Muscle layer of colon (tissue), 2 donors: Measurements from ENCODE around the gene EVC2.

ENCODE experiments used
- H3K27ac ChIP-seq: one replicate; pipeline ENCODE4 v1.7.0; 2013; ENCODE audit warnings: low read depth, mild to moderate bottlenecking, low read length, moderate library complexity
- H3K27me3 ChIP-seq, 2 donors: one replicate each; pipeline ENCODE4 v1.7.0; 2013; ENCODE audit warnings: low read length in 2 of 2, mild to moderate bottlenecking in 2 of 2; ENCODE audit not compliant: insufficient read depth in 2 of 2, control insufficient read depth in 1 of 2
- H3K36me3 ChIP-seq: one replicate; pipeline ENCODE4 v1.7.0; 2013; ENCODE audit warnings: mild to moderate bottlenecking, low read length; ENCODE audit not compliant: insufficient read depth
- H3K4me1 ChIP-seq: one replicate; pipeline ENCODE4 v1.7.0; 2013; ENCODE audit warnings: mild to moderate bottlenecking, low read length; ENCODE audit not compliant: insufficient read depth
- H3K4me3 ChIP-seq, 2 donors: one replicate each; pipeline ENCODE4 v1.7.0; 2013; ENCODE audit warnings: low read length in 2 of 2, low read depth in 1 of 2, mild to moderate bottlenecking in 1 of 2, moderate library complexity in 1 of 2
- H3K9ac ChIP-seq: one replicate; pipeline ENCODE4 v1.7.0; 2013; ENCODE audit warnings: low read length
- H3K9me3 ChIP-seq: one replicate; pipeline ENCODE4 v1.7.0; 2013; ENCODE audit warnings: mild to moderate bottlenecking, low read length
- donor health status: abdominal sarcoma.
- donor health status: Adenocarcinoma of cecum.

The EVC2 gene

DNA sequence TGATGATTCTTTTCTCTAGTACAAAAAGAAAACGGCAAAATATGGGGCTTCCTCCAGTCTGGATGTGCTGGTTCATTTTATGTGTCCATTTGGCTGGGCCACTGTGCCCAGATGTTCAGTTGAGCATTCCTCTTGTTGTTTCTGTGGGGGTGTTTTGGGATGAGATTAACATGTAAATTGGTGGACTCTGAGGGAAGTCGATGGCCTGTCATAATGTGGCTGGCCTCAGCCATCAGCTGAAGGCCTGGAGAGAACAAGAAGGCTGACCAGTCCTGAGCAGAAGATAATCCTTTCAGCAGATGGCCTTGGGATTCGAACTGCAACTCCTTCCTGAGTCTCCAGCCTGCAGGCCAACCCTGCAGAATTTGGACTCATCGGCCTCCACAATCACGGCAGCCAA, 136.7 kb downstream of the EVC2 start:
- no peaks in the 10 kb centered on the region for H3K4me1 ChIP-seq
- H3K9me3 ChIP-seq = no peaks in the 10 kb centered on the region
- no peak overlapping the region for H3K27ac ChIP-seq
- H3K36me3 ChIP-seq = peaks cover 28% of the 10 kb centered on the region
- H3K27me3 ChIP-seq = no peaks in the 10 kb centered on the region
- no peak overlapping the region for H3K9ac ChIP-seq
- H3K4me3 ChIP-seq = no peak overlapping the region

- no peaks in the 10 kb centered on the region for H3K4me1 ChIP-seq
- no peaks in the 10 kb centered on the region for H3K27me3 ChIP-seq
- H3K4me3 ChIP-seq = no peak overlapping the region
- no peak overlapping the region for H3K27ac ChIP-seq
- peaks cover 37% of the 10 kb centered on the region for H3K36me3 ChIP-seq
- no peak overlapping the region for H3K9ac ChIP-seq
- no peaks in the 10 kb centered on the region for H3K9me3 ChIP-seq
These were observed 138.9 kb downstream of the EVC2 start for GRCh38 chr4:5569451-5569850.

GRCh38 chr4:5568931-5569330, 139.4 kb downstream of the EVC2 start:
- Histone ChIP-seq H3K36me3 (peaks cover 37% of the 10 kb centered on the region), H3K4me3 (no peak overlapping the region), H3K9me3 (no peaks in the 10 kb centered on the region), H3K27ac (no peak overlapping the region), H3K4me1 (no peaks in the 10 kb centered on the region), H3K27me3 (no peaks in the 10 kb centered on the region), H3K9ac (no peak overlapping the region)

DNA sequence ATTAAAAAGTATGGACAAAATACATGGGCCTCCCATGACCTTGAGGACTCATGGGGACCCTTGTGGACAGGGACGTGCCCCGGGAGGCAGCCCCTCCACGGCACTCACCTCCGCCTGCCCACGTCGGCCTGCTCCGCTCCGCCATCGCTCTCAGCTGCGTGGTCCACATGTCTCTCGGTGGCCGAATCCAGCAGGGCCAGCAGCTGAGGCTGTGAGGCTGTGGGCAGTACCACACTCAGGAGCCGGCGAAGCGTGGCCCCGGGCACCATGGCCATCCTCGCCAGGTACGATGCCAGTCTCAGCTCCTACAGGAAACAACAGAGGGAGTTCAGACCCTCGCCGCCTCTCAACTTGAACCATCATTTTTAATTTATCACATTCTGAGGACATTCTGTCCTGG, 140.0 kb downstream of the EVC2 start:
- Histone ChIP-seq H3K4me1 (no peaks in the 10 kb centered on the region), H3K36me3 (peaks cover 31% of the 10 kb centered on the region), H3K27ac (no peak overlapping the region), H3K9ac (no peak overlapping the region), H3K9me3 (no peaks in the 10 kb centered on the region), H3K27me3 (no peaks in the 10 kb centered on the region), H3K4me3 (no peak overlapping the region)

DNA sequence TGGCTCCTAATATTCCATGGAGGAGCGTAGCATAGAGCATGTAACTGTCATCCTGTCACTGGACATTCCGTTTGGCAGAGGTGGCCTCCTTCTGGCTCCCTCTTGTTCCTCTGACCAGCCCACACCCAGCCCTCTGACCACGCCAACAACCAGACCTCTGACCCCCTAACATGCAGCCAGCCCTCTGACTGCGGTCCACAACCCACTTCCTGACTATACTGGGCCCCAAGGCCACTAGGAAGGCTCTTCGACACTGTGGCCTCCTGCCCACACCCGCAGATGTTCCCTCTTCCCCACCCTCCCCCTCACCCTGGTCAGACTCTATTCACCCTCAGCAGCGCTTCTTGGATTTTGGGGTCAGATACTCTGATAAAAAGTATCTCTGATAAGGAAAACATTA, 141.4 kb downstream of the EVC2 start:
- H3K36me3 ChIP-seq = peaks cover 27% of the 10 kb centered on the region
- H3K4me1 ChIP-seq = no peaks in the 10 kb centered on the region
- H3K9ac ChIP-seq = no peak overlapping the region
- no peak overlapping the region for H3K27ac ChIP-seq
- H3K27me3 ChIP-seq = no peaks in the 10 kb centered on the region
- no peaks in the 10 kb centered on the region for H3K9me3 ChIP-seq
- H3K4me3 ChIP-seq = no peak overlapping the region

DNA sequence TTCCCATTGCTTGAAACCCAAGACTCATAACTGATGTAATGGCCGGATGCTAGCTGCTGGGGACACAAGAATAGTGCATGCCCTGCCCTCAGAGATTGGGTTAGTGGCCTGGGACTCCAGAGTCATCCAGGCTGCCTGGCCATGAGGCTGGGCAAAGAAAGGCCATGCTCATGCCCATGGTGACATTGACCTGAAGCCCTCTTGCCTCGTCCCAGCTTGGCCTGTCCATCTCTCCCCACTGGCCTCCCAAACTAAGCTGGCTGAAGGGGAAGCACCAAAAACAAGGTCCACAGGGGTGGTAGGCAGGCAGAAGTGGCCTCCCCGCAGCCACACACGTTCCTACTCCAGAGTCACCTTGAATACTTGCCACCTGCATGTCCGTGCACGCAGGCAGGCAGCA, 141.8 kb downstream of the EVC2 start:
- no peak overlapping the region for H3K27ac ChIP-seq
- peaks cover 27% of the 10 kb centered on the region for H3K36me3 ChIP-seq
- no peaks in the 10 kb centered on the region for H3K27me3 ChIP-seq
- H3K4me3 ChIP-seq = no peak overlapping the region
- H3K9ac ChIP-seq = no peak overlapping the region
- no peaks in the 10 kb centered on the region for H3K4me1 ChIP-seq
- no peaks in the 10 kb centered on the region for H3K9me3 ChIP-seq

DNA sequence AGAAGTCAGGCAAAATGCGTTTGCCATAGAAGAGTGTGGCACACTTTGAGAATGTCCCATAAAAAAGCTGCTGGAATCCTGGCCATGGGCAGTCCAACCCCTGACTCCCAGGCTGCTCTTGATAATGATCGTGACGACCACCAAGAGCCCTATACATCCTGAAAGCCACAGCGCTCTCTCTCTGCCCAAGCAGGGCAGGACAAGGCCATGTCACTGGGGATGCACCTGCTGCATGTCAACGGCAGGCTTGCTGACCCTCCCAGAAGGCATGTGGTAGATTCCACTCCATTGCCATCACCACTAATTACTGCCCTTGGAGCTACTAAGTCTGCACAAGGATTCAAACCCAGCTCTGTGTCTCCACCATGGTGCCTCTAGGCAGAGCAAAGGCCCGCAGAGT, 144.5 kb downstream of the EVC2 start:
- Histone ChIP-seq H3K9ac (no peak overlapping the region), H3K4me1 (no peaks in the 10 kb centered on the region), H3K9me3 (no peaks in the 10 kb centered on the region), H3K4me3 (no peak overlapping the region), H3K36me3 (peaks cover 25% of the 10 kb centered on the region), H3K27me3 (no peaks in the 10 kb centered on the region), H3K27ac (no peak overlapping the region)

- H3K4me3 ChIP-seq = no peak overlapping the region
- no peaks in the 10 kb centered on the region for H3K4me1 ChIP-seq
- H3K36me3 ChIP-seq = peaks cover 20% of the 10 kb centered on the region
These were observed 145.9 kb downstream of the EVC2 start for GRCh38 chr4:5562476-5562875.

DNA sequence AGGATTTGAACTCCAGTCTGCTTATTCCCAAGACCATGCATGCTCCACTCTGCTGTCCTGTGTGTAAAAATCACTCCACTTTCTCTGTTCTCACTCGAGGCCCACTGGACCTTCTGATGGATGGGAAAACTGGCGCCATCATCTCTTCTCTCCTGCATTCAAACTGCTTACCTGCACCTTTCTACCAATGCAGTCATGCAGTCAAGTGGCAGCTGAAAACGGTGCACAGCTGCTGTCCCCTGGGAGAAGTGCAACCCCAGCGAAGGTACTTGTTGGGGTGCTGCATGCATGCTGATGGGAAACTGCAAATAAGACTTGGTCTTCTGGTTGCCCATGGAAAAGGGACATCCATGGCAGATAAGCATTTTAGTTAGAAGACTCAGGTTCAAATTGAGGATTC, 147.1 kb downstream of the EVC2 start:
- no peak overlapping the region for H3K4me3 ChIP-seq
- no peaks in the 10 kb centered on the region for H3K9me3 ChIP-seq
- peaks cover 20% of the 10 kb centered on the region for H3K36me3 ChIP-seq
- H3K9ac ChIP-seq = no peak overlapping the region
- no peaks in the 10 kb centered on the region for H3K27me3 ChIP-seq
- no peak overlapping the region for H3K27ac ChIP-seq
- no peaks in the 10 kb centered on the region for H3K4me1 ChIP-seq

More at GRCh38 chr4:5562476-5562875, 145.9 kb downstream of the EVC2 start:
- Histone ChIP-seq H3K27ac (no peak overlapping the region), H3K9me3 (no peaks in the 10 kb centered on the region), H3K9ac (no peak overlapping the region), H3K27me3 (no peaks in the 10 kb centered on the region)

GRCh38 chr4:5558502-5558901, 149.9 kb downstream of the EVC2 start:
- Histone ChIP-seq H3K36me3 (peaks cover 4% of the 10 kb centered on the region), H3K4me1 (no peaks in the 10 kb centered on the region), H3K4me3 (no peak overlapping the region)

DNA sequence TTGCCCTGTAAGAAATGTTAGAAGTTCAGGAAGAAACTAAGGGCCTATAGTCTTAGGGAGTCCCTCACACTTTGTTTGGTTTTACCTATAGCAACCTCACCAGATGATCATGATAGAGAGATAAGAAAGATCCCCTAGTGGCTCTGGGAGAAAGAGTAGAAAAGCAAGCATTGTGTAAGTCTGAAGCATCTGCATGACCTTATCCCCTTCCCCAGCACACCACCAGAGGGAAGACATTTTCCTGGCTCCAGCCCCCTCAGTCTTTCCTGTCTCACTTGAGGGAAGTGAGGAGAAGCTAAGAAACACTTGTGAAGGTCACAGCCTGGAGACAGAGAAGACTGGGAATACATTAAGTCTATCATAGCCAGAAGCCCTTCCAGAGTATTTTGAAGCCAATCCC, 154.0 kb downstream of the EVC2 start:
- Histone ChIP-seq H3K4me1 (no peaks in the 10 kb centered on the region), H3K36me3 (peaks cover 2% of the 10 kb centered on the region), H3K9ac (no peak overlapping the region), H3K27ac (no peak overlapping the region), H3K9me3 (no peaks in the 10 kb centered on the region), H3K27me3 (no peaks in the 10 kb centered on the region), H3K4me3 (no peak overlapping the region)

More at GRCh38 chr4:5558502-5558901, 149.9 kb downstream of the EVC2 start:
- Histone ChIP-seq H3K9ac (no peak overlapping the region), H3K27me3 (no peaks in the 10 kb centered on the region), H3K27ac (no peak overlapping the region), H3K9me3 (no peaks in the 10 kb centered on the region)

- Histone ChIP-seq H3K27me3 (no peaks in the 10 kb centered on the region), H3K9ac (no peak overlapping the region), H3K27ac (no peak overlapping the region), H3K36me3 (no peaks in the 10 kb centered on the region), H3K4me1 (no peaks in the 10 kb centered on the region), H3K9me3 (no peaks in the 10 kb centered on the region), H3K4me3 (no peak overlapping the region)
These were observed 154.6 kb downstream of the EVC2 start for GRCh38 chr4:5553801-5554200.
